Ureter (tissue), 1 donor: Measurements from ENCODE around the gene SLC5A2. TPM values are rescaled to one million over a fixed set of nuclear protein-coding genes. Genes with fewer than 3 reads are reported as not detected.

Source experiments
- DNase-seq: peaks from one replicate; pipeline ENCODE4 v3.0.0-alpha.2; 2020; ENCODE audit warnings: low spot score
- total RNA-seq: library from RNA; stranded (reverse); gene quantifications from one replicate; pipeline ENCODE4 v1.2.4, GENCODE V29; 2023
- donor health status: DM: yes; HTN: yes; CAD: no.

The SLC5A2 gene
- total RNA-seq, 1 donor from 2014 or later, result not detected

DNA sequence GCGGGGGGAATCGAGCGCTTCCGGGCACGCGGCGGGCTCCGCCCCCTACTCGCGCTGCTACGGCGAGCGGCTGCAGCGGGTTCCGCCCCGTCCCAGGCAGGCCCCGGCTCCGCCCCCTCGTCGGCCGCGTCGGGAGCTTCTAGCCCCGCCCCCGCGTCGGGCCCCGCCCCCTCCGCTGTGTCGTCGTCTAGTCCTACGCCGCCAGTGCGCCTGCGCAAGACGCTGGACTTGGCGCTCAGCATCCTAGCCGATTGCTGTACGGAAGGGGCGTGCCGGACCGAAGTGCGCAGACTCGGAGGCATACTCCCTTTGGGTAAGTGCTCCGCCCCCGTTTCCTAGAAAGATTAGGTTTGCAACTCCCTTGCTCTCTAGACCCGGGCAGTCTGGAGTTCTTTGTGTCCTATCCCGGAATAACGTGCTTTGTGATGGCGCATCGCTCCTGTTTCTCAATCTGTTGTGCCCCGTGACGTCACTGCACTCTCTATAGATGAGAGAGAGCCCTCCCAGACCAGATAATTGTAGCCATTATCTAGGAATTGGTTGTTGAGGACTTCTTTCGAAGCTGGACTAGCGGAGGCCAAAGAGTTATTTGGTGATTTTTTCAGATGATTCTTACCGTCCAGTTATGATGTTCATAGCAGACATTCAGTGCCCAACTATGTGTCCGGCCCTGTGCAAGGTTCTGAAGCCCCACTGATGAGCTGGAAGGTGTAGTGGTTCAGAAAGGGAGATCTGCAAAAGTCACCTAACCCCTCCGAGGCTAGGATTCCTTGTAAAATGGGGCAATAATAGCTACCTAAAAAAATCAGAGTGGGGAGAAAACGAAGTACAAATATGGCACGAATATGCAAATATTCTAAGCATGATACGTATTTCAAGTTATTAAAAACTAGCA lies 23.0 kb upstream of the SLC5A2 start:
- DNase-seq, result peak; percentile 100

GRCh38 chr16:31460582-31461002 lies 22.3 kb upstream of the SLC5A2 start:
- no peak for DNase-seq

- DNase-seq, result no peak
Observed at GRCh38 chr16:31461201-31461920, 21.6 kb upstream of the SLC5A2 start.

GRCh38 chr16:31461921-31462804 lies 20.8 kb upstream of the SLC5A2 start:
- DNase-seq, result no peak

DNA sequence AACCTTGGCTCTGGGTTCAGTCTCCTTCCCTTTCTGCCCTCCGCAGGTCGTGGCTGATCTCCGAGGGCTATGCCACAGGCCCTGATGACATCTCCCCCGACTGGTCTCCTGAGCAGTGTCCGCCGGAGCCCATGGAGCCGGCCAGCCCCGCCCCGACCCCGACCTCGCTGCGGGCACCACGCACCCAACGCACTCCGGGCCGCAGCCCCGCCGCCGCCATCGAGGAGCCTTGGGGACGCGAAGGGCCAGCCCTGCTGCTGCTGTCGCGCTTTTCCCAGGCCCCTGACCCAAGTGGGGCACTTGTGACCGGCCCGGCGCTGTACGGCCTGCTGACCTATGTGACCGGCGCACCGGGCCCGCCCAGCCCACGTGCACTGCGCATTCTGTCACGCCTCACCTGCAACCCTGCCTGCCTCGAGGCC lies 18.6 kb upstream of the SLC5A2 start:
- DNase-seq, result no peak

- DNase-seq, result no peak
Observed at GRCh38 chr16:31464781-31465260, 18.1 kb upstream of the SLC5A2 start.

DNA sequence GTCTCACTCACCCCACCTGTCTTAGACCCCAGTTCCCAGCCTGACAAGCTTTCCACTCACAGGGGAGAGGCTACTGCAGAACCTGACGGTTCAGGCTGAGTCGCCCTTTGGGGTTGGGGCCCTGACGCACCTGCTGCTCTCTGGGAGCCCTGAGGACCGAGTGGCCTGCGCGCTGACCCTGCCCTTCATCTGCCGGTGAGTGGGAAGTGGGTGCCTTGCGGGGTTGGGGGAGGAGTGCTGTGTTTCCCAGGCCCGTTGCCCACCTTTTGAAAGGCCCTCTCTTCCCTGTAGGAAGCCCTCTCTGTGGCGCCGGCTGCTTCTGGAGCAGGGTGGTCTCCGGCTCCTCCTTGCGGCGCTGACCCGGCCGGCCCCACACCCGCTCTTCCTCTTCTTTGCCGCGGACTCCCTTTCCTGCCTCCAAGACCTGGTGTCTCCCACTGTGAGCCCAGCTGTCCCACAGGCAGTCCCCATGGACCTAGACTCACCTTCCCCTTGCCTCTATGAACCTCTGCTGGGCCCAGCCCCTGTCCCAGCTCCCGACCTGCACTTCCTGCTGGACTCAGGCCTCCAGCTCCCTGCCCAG lies 17.0 kb upstream of the SLC5A2 start:
- no peak for DNase-seq

DNA sequence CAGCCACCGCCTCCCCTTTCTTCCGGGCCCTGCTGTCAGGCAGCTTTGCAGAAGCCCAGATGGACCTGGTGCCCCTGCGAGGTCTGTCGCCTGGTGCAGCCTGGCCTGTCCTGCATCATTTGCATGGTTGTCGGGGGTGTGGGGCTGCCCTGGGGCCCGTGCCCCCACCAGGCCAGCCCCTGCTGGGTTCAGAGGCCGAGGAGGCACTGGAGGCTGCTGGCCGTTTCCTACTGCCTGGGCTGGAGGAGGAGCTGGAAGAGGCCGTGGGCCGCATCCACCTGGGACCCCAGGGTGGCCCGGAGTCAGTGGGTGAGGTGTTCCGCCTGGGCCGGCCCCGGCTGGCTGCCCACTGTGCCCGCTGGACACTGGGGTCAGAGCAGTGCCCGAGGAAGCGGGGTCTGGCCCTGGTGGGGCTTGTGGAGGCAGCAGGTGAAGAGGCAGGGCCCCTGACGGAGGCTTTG lies 16.5 kb upstream of the SLC5A2 start:
- DNase-seq, result no peak

GRCh38 chr16:31467151-31467773 lies 15.7 kb upstream of the SLC5A2 start:
- DNase-seq, result no peak

DNA sequence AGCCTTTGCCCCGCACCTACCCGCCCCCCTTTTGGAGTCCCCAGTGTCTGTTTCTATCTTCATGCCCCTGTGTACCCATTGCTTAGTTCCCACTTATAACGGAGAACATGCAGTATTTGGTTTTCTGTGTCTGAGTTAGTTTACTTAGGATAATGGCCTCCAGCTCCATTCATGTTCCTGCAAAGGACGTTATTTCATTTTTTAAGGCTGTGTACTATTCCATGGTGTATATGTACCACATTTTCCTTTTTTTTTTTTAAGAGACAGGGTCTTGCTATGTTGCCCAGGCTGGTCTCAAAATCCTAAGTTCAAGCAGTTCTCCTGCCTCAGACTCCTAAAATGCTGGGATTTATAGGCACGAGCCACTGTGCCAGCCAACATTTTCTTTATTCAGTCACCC lies 15.1 kb upstream of the SLC5A2 start:
- no peak for DNase-seq

- no peak for DNase-seq
Observed at GRCh38 chr16:31470615-31471014, 12.3 kb upstream of the SLC5A2 start.

- DNase-seq, result no peak
Observed at GRCh38 chr16:31471241-31471874, 11.6 kb upstream of the SLC5A2 start.

DNA sequence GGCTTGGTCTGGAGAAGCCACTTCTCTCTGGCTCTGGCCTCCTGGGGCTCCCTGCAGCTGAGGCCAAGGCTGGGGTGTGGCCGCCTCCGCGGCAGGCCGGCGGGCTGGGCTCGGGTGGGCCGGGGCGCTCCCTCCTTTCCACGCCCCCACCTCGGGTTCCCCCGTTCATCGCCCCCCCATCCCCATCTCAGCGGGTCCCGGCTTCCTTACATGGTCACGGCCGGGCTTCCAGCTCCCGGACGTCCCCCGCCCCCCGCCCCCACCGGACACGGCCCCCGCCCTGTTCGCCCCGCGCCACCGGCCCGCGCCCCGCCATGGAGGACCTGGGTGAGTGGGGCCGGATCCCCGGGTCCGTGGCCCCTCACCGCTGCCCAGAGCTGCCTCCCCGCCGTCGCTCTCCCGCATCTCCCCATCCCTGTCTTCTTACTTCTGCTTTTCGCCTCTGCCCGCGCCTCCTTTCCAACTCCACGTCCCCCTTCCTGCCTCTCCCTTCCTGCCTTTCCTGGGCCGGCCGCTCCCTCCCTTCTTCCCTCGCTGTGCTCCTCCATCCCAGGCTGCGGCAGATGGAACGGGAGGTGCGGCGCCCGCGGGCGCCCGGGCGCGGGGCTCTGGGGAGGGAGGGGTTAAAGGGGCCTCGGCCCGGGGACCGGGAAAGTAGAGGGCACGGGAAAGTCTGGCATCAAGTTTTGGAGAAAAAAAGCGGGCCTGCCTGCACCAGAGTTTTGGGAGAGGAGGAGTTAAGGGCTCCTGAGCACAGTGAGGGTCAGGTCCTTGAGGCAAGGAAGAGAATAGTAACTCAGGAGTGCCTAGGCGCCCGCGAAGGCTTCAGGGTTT lies 10.8 kb upstream of the SLC5A2 start, which contains the start of gene TGFB1I1:
TSS of gene TGFB1I1 (plus strand) at position 278 of the 834 bp plus-strand sequence. CDS start at position 315, 37 bp downstream.
- DNase-seq, result peak; percentile 80

GRCh38 chr16:31472709-31473203 lies 10.2 kb upstream of the SLC5A2 start:
- DNase-seq, result peak; percentile 94

- no peak for DNase-seq
Observed at GRCh38 chr16:31473264-31473984, 9.5 kb upstream of the SLC5A2 start.

DNA sequence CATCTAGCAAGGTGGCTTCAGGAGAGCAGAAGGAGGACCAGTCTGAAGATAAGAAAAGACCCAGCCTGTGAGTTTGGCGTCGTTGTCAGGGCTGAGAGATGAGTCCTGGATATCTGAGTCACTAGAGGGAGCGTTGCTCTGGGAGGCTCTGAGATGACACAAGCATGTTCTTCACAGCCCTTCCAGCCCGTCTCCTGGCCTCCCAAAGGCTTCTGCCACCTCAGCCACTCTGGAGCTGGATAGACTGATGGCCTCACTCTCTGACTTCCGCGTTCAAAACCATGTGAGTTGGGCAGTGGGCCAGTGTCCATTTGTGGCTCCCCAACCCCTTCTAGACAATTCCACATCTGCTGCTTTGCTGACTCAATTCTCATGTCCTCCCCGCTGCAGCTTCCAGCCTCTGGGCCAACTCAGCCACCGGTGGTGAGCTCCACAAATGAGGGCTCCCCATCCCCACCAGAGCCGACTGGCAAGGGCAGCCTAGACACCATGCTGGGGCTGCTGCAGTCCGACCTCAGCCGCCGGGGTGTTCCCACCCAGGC lies 8.7 kb upstream of the SLC5A2 start:
- no peak for DNase-seq

- no peak for DNase-seq
Observed at GRCh38 chr16:31474773-31475738, 7.9 kb upstream of the SLC5A2 start.
